ENCODE data around the gene KCMF1.
A peak's percentile ranks its signal among the peaks of the same experiment; 100 is the strongest.

Gene KCMF1

DNA sequence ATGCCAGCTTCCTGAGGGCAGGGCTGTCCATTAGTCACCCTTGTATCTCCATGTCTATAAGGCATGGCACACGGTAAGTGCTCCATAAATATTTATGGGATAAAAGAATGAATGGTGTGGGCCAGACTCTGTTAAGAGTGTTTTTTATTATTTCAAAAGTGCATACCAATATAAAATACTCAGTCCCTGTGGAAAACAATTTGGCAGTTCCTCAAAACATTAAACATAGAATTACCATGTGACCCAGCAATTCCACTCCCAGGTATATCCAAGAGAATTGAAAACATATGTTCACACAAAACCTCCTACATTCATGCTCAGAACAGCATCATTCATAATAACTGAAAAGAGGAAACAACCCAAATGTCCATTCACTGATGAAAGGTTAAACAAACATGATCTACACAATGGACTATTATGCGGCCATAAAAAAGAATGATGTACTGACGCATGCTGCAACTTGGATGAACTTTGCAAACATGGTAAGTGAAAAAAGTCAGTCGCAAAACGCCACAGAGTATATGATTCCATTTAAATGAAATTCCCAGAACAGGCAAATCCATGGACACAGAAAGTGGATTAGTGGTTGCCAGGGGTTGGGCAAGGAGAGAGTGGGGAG, 93.1 kb downstream of the KCMF1 start:
- no peak for DNase-seq (ENCODE audit: low read depth, low spot score)
- no peak overlapping the region for H3K4me3 ChIP-seq (ENCODE audit: low read length)

DNA sequence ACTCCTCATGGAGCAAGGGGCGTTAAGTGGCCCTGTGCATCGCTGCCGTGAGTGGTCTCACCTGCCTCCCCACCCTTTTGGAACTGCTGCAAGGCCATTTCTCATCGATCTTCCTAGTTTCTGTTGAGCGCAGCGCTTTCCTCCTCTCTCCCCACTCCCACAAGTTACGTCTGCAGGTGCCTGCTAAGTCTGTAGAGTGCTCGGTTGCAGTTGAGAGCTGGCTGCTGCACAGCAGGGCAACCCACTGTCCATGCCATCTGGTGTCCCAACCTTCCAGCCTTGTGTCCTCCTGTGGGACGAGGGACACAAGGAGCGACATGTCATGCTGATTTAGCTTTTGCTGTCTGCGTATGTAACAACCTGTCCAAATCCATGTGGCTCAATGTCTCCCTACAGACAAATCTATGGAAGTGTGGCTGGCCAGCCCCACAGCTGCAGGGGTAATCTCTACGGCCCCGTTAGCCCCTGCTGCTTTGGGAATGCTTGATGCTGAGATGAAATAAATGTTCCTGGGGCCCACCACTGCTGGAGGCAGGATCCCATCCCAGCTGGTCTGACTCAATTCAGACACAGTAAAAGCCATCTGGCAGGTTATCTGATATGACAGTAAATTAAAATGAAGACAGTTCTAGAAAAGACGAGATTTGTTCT, 94.1 kb downstream of the KCMF1 start:
- no peak overlapping the region for H3K4me3 ChIP-seq (ENCODE audit: low read length)
- no peak for DNase-seq (ENCODE audit: low read depth, low spot score)

GRCh38 chr2:85066006-85066740, 95.2 kb downstream of the KCMF1 start:
- no peak for DNase-seq (ENCODE audit: low read depth, low spot score)
- H3K4me3 ChIP-seq (ENCODE audit: low read length): no peak overlapping the region

GRCh38 chr2:85066874-85067351, 96.0 kb downstream of the KCMF1 start:
- DNase-seq (ENCODE audit: low read depth, low spot score): peak; percentile 28
- H3K4me3 ChIP-seq (ENCODE audit: low read length): no peak overlapping the region

DNA sequence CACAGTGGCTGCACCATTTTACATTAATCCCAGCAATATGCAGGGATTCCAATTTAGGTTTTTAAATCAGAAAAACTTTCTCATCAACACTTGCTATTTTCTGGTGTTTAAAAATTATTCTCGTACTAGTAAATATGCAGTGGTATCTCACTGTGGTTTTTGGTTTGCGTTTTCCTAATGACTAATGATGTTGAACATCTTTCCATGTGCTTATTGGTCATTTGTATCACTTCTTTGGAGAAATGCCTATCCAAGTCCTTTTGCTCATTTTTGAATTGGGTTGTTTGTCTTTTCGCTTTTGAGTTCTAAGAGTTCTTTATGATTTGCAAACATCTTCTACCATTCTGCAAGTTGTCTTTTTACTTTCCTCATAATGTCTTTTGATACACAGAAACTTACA, 100.1 kb downstream of the KCMF1 start:
- H3K4me3 ChIP-seq (ENCODE audit: low read length): no peak overlapping the region
- DNase-seq (ENCODE audit: low read depth, low spot score): no peak

GRCh38 chr2:85073033-85073432, 102.1 kb downstream of the KCMF1 start:
- no peak overlapping the region for H3K4me3 ChIP-seq (ENCODE audit: low read length)
- no peak for DNase-seq (ENCODE audit: low read depth, low spot score)

- DNase-seq (ENCODE audit: low read depth, low spot score): no peak
These were observed 105.8 kb downstream of the KCMF1 start for GRCh38 chr2:85076618-85077274.

DNA sequence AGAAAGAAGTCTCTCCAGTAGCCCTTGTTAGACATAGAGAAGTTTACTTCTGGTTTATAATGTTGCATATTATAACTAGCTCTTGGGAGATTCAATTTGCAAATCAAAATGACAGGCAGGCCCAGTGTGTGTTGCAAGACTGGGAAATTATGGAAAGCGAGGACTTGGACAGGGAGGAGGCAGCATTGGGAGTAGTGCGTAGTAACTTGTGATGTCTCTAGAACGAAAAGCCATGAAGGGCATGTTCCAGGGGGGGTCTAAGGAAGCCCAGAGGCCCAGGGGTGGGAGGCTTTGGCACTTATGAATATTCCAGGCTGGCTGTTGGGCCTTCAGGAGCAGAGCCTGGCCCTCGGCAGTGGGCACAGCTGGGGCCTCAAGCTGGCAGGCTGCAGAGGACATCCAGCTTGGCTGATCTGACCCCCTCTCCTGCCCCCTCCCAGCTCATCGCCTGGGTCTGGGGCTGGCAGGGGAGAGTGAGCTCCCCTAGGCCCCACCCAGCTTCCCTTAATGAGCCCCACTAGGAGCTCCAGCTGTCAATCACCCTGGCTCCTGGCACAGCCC, 107.0 kb downstream of the KCMF1 start:
- no peak overlapping the region for H3K4me3 ChIP-seq (ENCODE audit: low read length)
- DNase-seq (ENCODE audit: low read depth, low spot score): no peak

More at GRCh38 chr2:85076618-85077274, 105.8 kb downstream of the KCMF1 start:
- H3K4me3 ChIP-seq (ENCODE audit: low read length): no peak overlapping the region

GRCh38 chr2:85078536-85078935, 107.6 kb downstream of the KCMF1 start:
- no peak for DNase-seq (ENCODE audit: low read depth, low spot score)
- H3K4me3 ChIP-seq (ENCODE audit: low read length): no peak overlapping the region

DNA sequence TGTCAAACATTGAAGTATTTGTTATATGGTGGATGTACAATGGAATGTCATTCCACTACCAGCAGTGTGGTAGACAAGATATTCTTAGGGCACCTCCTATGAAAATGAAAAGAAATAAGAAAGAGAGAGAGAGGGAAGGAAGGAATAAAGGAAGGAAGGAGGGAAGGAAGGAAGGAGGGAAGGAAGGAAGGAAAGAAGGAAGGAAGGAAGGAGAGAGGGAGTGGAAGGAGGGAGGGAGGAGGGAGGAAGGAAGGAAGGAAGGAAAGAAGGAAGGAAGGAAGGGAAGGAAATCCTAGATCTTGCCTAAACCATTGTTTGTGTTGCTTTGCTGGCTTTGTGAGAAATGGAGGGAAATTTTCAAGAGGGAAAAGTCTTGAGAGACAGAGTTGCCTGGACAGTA, 112.1 kb downstream of the KCMF1 start:
- no peak for DNase-seq (ENCODE audit: low read depth, low spot score)
- no peak overlapping the region for H3K4me3 ChIP-seq (ENCODE audit: low read length)

GRCh38 chr2:85085563-85085962, 114.6 kb downstream of the KCMF1 start:
- no peak for DNase-seq (ENCODE audit: low read depth, low spot score)
- H3K4me3 ChIP-seq (ENCODE audit: low read length): no peak overlapping the region

DNA sequence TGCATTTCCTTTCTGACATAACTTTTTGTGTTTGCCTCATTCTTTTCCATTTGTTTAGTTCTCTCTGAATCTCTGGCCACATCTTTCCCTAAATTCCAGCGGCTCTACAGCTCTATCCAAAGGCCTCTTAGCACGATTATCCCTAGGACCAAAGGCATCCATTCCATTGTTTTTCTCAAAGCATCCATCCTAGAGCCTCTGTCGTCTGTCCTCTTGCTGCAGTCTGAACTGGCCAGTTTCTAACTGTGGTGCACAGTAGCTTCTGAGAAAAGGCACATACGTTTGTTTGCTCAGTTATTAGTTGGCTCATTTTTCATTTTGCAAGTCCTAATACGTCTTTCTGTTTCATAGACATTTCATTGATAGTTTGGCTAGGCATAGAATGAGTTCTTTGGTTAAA, 116.6 kb downstream of the KCMF1 start:
- DNase-seq (ENCODE audit: low read depth, low spot score): no peak
- H3K4me3 ChIP-seq (ENCODE audit: low read length): no peak overlapping the region

- H3K4me3 ChIP-seq (ENCODE audit: low read length): no peak overlapping the region
- no peak for DNase-seq (ENCODE audit: low read depth, low spot score)
These were observed 118.0 kb downstream of the KCMF1 start for GRCh38 chr2:85088921-85089320.

- H3K4me3 ChIP-seq (ENCODE audit: low read length): no peak overlapping the region
- no peak for DNase-seq (ENCODE audit: low read depth, low spot score)
These were observed 118.6 kb downstream of the KCMF1 start for GRCh38 chr2:85089585-85089984.

DNA sequence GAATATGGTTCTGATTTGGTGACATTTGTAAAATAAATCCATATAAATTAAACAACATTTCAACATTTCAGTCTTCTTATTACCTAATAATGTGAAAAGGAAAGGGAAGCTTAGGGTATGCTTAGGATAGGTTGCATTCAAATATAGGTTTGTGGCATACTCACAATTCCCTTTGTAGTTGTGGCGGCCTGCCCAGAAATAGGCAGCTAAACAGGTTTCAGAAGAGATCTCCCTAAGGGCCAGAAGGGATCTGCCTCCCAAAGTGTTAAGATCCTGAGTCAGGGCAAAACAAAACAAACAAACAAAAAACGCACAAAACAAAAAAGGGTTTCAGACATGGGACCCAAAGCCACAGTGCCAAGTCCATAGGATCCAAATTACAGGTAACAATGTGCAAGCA, 120.9 kb downstream of the KCMF1 start:
- no peak for DNase-seq (ENCODE audit: low read depth, low spot score)
- H3K4me3 ChIP-seq (ENCODE audit: low read length): no peak overlapping the region

GRCh38 chr2:85095094-85095493, 124.1 kb downstream of the KCMF1 start:
- H3K4me3 ChIP-seq (ENCODE audit: low read length): no peak overlapping the region
- no peak for DNase-seq (ENCODE audit: low read depth, low spot score)

DNA sequence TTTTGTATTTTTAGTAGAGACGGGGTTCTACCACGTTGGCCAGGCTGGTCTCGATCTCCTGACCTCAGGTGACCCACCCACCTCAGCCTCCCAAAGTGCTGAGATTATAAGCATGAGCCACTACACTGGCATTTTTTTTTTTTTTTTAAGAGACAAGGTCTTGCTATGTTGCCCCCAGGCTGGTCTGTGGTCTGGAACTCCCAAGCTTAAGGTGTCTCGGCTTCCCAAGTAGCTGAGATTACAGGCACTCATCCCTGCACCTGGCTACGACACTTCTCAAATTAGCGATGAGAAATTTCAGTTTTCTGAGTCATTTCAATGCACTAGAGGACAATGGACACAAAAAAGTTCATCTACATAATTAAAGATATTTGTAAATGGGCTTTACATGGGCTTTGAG, 125.7 kb downstream of the KCMF1 start:
- no peak overlapping the region for H3K4me3 ChIP-seq (ENCODE audit: low read length)
- DNase-seq (ENCODE audit: low read depth, low spot score): no peak

DNA sequence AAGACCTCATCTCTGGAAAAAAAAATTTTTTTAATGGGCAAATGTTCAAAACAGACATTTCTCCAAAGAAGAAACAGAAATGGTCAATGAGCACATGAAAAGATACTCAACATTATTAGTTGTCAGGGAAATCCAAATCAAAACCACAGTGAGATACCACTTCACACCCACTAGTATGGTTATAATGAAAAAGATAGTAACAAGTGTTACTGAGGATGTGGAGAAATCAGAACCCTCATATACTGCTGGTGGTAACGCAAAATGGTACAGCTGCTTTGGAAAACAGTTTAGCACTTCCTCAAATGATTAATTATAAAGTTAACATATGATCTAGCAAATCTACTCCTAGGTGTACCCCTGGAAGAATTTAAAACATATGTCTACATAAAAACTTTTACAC, 133.3 kb downstream of the KCMF1 start:
- no peak overlapping the region for H3K4me3 ChIP-seq (ENCODE audit: low read length)
- no peak for DNase-seq (ENCODE audit: low read depth, low spot score)

DNA sequence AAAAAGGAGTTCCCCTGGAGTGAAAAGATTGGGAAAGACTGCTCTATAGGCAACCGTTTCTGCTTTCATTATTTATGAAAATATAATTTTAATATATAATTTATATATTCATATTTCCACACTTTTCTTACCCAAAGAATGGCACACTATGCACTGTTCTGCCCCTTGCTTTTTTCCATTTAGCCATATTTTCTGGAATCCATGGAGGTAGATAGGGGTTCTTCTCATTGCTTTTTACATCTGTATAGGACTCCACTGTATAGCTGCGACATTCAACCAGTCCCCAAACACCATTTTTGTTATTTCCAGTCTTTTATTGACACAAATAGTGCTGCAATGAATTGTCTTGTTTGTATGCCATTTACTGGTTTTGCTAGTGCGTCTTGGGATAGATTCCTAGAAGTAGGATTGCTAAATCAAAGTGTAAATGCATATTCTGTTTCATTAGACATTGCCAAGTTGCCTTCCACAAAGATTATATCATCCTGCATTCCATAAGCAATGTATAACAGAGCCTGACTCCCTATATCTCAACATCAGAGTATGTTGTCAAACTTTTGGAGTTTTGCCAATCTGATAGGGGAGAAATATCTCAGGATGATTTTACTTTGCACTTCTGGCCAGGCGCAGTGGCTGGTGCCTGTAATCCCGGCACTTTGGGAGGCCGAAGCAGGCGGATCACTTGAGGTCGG, 135.7 kb downstream of the KCMF1 start:
- no peak overlapping the region for H3K4me3 ChIP-seq (ENCODE audit: low read length)
- DNase-seq (ENCODE audit: low read depth, low spot score): no peak
